ENCODE measurements around the gene FAM234B.

The FAM234B gene

GRCh38 chr12:13094367-13094766 lies 50.2 kb downstream of the FAM234B start:
- DNase-seq = no peak

GRCh38 chr12:13095266-13095995 lies 51.2 kb downstream of the FAM234B start:
- no peak for DNase-seq

- no peak for DNase-seq
Observed at GRCh38 chr12:13097491-13098011, 53.4 kb downstream of the FAM234B start.

- DNase-seq = no peak
Observed at GRCh38 chr12:13099066-13099843, 55.1 kb downstream of the FAM234B start.

GRCh38 chr12:13099844-13100604 lies 55.8 kb downstream of the FAM234B start:
- DNase-seq = no peak

- no peak for DNase-seq
Observed at GRCh38 chr12:13100605-13100881, 56.4 kb downstream of the FAM234B start.

DNA sequence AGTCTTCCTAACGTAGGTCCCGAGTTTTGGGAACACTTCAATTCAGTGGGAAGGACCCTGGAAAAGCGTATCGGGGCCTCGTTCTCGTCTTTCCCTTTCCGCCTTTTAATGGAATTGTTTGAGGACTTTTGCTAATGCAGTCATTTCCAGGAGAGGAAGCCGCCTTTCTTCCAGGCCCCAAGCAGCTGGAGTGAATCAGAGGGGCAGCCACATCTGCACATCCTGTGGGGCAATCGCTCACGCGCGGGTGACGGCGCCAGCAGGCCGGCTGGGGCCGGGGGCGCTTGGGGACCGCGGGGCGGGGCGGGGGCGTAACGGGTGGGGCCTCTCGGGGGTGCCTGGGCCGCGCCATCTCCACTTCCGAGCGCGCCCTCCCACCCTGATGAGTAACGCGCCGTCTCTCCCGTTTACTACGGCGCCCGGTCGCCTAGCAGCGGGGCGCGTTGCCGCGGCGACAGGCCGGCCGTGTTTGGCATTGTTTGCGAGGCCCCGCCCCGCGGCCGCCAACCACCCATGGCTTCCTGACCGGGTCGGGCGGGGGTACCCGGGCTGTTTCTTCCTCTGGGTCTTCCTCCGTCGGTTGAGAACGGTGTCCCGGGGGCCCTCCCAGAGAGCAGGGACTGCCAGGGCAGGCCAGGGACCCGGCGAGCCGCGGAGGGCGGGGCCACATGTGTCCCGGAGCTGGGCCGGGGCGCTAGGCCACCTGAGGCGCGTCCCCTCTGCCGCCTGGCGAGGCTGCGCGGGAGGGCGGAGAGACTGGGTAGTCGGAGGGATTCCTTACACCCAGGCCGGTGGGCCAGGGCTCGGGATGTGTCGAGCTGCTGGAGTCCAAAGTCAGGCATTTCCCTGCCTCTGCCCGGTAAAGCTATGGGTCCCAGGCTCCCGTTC lies 56.9 kb downstream of the FAM234B start:
- peak; percentile 92 for DNase-seq

- no peak for DNase-seq
Observed at GRCh38 chr12:13101821-13102375, 57.7 kb downstream of the FAM234B start.

DNA sequence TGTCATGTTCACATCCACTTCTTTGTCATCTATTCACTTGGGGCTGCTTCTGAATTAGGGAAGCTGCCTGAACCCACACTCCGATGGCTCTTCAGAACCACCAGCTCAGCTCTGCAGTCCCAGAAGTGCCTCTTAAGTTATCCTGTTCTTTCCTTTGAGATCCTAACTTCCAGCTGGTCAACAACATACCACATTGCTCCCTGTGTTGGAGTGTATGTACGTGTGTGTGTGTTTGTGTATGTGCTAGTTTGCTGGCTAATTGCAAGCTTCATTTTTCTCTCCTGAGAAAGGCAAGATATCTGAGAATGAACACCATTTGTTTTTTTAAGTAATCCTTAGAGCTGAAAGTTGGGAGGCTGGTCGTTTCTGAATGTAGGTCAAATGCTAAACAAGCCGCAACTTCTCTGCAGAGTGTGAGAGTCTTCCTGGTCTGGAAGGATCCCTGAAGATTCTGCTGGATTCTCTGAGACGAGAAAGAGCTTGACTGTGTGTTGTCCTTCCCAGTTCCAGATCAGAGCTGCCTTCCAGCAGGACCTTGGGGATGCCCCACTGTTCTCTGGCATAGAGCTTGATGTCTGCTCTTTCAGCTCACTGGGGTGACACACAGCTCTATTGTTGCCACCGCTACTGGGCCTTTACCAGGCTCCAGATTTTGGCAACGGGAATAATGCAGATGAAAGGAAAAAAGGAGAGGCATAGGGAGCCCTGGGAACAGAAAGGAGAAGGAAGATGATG lies 58.4 kb downstream of the FAM234B start:
- DNase-seq = no peak

DNA sequence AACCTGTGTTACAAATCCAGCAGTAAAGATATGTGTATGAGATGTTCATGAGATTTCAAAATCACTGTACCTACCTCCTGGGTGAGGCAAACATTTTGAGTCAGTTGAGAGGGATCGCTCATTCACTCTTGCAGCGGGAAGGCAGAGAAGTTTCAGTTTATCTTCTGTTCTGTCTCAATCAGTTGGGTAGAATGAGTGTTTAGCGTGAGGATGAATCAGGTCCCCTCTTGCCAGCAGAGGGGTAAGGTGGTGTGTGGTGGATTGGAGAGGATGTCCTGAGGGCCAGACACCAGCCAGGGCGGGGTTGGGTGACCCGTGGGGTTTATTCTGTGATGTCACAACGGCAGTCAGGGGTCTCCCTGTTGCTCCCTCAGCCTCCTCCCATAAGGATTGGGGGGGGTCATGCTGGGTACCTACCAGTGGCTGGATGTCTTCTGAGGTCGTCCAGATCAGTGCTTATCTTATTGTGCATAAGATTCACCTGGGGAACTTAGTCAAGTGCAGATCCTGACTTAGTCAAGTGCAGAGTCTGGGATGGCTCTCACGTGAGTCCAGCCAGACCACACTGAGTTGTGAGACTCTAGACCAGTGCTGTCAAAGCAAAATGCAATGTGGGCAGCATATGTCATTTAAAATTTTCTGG lies 59.3 kb downstream of the FAM234B start, which contains the start of gene GSG1:
TSS of gene GSG1 (minus strand) at position 277 of the 643 bp plus-strand sequence. CDS start at position 122, 155 bp downstream.
- DNase-seq = no peak

GRCh38 chr12:13104409-13104808 lies 60.2 kb downstream of the FAM234B start:
- DNase-seq = no peak

- DNase-seq = no peak
Observed at GRCh38 chr12:13105781-13106180, 61.6 kb downstream of the FAM234B start.

GRCh38 chr12:13106666-13107065 lies 62.5 kb downstream of the FAM234B start:
- DNase-seq = no peak

GRCh38 chr12:13112968-13113367 lies 68.8 kb downstream of the FAM234B start:
- no peak for DNase-seq

- no peak for DNase-seq
Observed at GRCh38 chr12:13114251-13115052, 70.3 kb downstream of the FAM234B start.

GRCh38 chr12:13116259-13116658 lies 72.1 kb downstream of the FAM234B start:
- DNase-seq = no peak

DNA sequence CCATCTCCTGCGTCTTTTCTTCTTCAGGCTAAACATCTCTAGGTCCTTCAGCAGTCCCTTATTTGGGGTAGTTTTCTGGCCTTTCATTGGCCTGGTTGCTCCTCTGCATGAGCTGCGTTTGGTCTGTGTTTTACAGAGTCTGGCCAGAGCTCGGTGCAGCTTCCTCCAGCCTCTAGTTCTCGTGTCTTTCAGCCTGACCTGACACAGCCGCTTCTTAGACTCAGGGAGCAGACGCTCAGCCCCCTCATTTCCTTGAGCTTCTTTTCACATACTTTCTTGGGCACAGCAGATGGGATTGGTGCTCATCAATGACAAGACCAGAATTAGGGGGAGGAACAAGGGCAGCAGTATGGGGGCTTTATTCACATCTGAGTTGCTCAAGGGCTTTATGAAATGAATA lies 72.8 kb downstream of the FAM234B start:
- DNase-seq = no peak

GRCh38 chr12:13119826-13120225 lies 75.6 kb downstream of the FAM234B start:
- DNase-seq = no peak

DNA sequence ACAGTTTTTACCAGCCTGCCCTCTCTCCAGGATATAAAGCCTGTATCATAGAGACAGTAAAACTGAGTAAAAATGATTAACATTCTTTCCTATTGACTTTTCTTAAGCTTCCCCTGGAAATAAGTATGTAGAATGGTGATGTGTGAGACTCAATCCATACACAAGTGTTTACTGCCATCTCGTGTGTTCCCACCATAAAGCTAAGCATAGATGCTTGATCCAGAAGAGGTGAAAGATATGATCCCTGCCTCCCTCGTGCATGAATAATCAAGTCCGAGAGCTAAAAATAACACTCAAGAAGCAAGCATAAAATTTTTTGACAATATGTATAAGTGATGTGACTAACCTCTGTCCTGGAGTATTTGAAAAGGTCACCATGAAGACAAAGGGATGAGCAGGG lies 76.2 kb downstream of the FAM234B start:
- DNase-seq = no peak

GRCh38 chr12:13121568-13121967 lies 77.4 kb downstream of the FAM234B start:
- DNase-seq = no peak

Measured in T-helper 9 cell (primary cell).